H1 (cell line): ENCODE results near the gene HK1. TPM values are rescaled to one million over a fixed set of nuclear protein-coding genes. Genes with fewer than 3 reads are reported as not detected.

Experiments
- CTBP2 ChIP-seq: IDR thresholded peaks from 2 replicates; pipeline ENCODE4 v1.7.0; 2011; ENCODE audit warnings: borderline replicate concordance, mild to moderate bottlenecking, moderate library complexity, mixed read lengths, low read length; ENCODE audit not compliant: insufficient read depth, insufficient read length
- KDM5A ChIP-seq: fragments of 200-600 bp; IDR thresholded peaks from 2 replicates; pipeline ENCODE4 v1.7.1; 2012; ENCODE audit warnings: mild to moderate bottlenecking, low read length, inconsistent platforms, mixed read lengths
- POU5F1 ChIP-seq: IDR thresholded peaks from 2 replicates; pipeline ENCODE4 v1.6.1; 2011; ENCODE audit warnings: low read depth, mild to moderate bottlenecking, low read length, moderate library complexity
- SP4 ChIP-seq: IDR thresholded peaks from 2 replicates; pipeline ENCODE4 v1.6.1; 2012; ENCODE audit warnings: low read length, inconsistent platforms
- TAF7 ChIP-seq: optimal IDR thresholded peaks from 2 replicates; pipeline ENCODE3; 2011; ENCODE audit warnings: low read depth, mild to moderate bottlenecking, inconsistent platforms, low read length, moderate library complexity, borderline replicate concordance
- polyA plus RNA-seq, 7 experiments: library from polyadenylated mRNA; depleted of rRNA in 3 of 7; stranded (reverse) in 5 of 7; unstranded in 2 of 7; fragments of >200 nt in 5 of 7; fragments of 200-250 nt in 2 of 7; gene quantifications; 1 replicate in 5 of 7; 2 replicates in 1 of 7; 4 replicates in 1 of 7; pipeline versions ENCODE4 v1.2.1 to v1.2.3, GENCODE V29; 2011 to 2013; ENCODE audit warnings: missing spikeins in 2 of 7, mixed read lengths in 2 of 7
- total RNA-seq: library from RNA; stranded (reverse); fragmentation: NEBNext Ultra II Directional; extraction: Animal tissue kit (Norgen Biotek cat#: 25700); gene quantifications from 2 replicates; pipeline ENCODE4 v1.2.1, GENCODE V29; 2021
- TF ChIP-seq, protein P1 (sequence below): fragments of 300-600 bp; sonication (generic); IDR thresholded peaks from 2 replicates; pipeline ENCODE4 v1.7.1; 2012; ENCODE audit warnings: low read length, moderate library complexity, mild to moderate bottlenecking, inconsistent platforms; ENCODE audit not compliant: insufficient replicate concordance
- TF ChIP-seq, protein P2 (sequence below): IDR thresholded peaks from 2 replicates; pipeline ENCODE4 v1.6.1; 2012; ENCODE audit warnings: low read length, inconsistent platforms

HK1 gene
- total and polyA plus RNA-seq, 2 of the 8 experiments (the other 6 are each of a cell fraction or from before 2014, with no cell fraction given), result 55.8 to 247 TPM

- TF ChIP-seq, protein P1, sequence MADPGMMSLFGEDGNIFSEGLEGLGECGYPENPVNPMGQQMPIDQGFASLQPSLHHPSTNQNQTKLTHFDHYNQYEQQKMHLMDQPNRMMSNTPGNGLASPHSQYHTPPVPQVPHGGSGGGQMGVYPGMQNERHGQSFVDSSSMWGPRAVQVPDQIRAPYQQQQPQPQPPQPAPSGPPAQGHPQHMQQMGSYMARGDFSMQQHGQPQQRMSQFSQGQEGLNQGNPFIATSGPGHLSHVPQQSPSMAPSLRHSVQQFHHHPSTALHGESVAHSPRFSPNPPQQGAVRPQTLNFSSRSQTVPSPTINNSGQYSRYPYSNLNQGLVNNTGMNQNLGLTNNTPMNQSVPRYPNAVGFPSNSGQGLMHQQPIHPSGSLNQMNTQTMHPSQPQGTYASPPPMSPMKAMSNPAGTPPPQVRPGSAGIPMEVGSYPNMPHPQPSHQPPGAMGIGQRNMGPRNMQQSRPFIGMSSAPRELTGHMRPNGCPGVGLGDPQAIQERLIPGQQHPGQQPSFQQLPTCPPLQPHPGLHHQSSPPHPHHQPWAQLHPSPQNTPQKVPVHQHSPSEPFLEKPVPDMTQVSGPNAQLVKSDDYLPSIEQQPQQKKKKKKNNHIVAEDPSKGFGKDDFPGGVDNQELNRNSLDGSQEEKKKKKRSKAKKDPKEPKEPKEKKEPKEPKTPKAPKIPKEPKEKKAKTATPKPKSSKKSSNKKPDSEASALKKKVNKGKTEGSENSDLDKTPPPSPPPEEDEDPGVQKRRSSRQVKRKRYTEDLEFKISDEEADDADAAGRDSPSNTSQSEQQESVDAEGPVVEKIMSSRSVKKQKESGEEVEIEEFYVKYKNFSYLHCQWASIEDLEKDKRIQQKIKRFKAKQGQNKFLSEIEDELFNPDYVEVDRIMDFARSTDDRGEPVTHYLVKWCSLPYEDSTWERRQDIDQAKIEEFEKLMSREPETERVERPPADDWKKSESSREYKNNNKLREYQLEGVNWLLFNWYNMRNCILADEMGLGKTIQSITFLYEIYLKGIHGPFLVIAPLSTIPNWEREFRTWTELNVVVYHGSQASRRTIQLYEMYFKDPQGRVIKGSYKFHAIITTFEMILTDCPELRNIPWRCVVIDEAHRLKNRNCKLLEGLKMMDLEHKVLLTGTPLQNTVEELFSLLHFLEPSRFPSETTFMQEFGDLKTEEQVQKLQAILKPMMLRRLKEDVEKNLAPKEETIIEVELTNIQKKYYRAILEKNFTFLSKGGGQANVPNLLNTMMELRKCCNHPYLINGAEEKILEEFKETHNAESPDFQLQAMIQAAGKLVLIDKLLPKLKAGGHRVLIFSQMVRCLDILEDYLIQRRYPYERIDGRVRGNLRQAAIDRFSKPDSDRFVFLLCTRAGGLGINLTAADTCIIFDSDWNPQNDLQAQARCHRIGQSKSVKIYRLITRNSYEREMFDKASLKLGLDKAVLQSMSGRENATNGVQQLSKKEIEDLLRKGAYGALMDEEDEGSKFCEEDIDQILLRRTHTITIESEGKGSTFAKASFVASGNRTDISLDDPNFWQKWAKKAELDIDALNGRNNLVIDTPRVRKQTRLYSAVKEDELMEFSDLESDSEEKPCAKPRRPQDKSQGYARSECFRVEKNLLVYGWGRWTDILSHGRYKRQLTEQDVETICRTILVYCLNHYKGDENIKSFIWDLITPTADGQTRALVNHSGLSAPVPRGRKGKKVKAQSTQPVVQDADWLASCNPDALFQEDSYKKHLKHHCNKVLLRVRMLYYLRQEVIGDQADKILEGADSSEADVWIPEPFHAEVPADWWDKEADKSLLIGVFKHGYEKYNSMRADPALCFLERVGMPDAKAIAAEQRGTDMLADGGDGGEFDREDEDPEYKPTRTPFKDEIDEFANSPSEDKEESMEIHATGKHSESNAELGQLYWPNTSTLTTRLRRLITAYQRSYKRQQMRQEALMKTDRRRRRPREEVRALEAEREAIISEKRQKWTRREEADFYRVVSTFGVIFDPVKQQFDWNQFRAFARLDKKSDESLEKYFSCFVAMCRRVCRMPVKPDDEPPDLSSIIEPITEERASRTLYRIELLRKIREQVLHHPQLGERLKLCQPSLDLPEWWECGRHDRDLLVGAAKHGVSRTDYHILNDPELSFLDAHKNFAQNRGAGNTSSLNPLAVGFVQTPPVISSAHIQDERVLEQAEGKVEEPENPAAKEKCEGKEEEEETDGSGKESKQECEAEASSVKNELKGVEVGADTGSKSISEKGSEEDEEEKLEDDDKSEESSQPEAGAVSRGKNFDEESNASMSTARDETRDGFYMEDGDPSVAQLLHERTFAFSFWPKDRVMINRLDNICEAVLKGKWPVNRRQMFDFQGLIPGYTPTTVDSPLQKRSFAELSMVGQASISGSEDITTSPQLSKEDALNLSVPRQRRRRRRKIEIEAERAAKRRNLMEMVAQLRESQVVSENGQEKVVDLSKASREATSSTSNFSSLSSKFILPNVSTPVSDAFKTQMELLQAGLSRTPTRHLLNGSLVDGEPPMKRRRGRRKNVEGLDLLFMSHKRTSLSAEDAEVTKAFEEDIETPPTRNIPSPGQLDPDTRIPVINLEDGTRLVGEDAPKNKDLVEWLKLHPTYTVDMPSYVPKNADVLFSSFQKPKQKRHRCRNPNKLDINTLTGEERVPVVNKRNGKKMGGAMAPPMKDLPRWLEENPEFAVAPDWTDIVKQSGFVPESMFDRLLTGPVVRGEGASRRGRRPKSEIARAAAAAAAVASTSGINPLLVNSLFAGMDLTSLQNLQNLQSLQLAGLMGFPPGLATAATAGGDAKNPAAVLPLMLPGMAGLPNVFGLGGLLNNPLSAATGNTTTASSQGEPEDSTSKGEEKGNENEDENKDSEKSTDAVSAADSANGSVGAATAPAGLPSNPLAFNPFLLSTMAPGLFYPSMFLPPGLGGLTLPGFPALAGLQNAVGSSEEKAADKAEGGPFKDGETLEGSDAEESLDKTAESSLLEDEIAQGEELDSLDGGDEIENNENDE, result no peak
- TF ChIP-seq, protein P2, sequence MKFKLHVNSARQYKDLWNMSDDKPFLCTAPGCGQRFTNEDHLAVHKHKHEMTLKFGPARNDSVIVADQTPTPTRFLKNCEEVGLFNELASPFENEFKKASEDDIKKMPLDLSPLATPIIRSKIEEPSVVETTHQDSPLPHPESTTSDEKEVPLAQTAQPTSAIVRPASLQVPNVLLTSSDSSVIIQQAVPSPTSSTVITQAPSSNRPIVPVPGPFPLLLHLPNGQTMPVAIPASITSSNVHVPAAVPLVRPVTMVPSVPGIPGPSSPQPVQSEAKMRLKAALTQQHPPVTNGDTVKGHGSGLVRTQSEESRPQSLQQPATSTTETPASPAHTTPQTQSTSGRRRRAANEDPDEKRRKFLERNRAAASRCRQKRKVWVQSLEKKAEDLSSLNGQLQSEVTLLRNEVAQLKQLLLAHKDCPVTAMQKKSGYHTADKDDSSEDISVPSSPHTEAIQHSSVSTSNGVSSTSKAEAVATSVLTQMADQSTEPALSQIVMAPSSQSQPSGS, result no peak
- TF ChIP-seq CTBP2 (no peak), KDM5A (no peak), TAF7 (no peak), POU5F1 (no peak), SP4 (no peak)
Observed at GRCh38 chr10:69387500-69387899, 109.2 kb downstream of the HK1 start (continued).
